SJCRH30 (cell line): ENCODE results near the gene MYLK. TPM values are rescaled to one million over a fixed set of nuclear protein-coding genes. Genes with fewer than 3 reads are reported as not detected.

Experiments used
- DNase-seq, 2 experiments: peaks; one replicate each; pipeline ENCODE4 v3.0.0-alpha.2; 2015 to 2020
- H3K27ac ChIP-seq: fragments of 250-450 bp; sonication (Bioruptor Pico); 2 replicates; pipeline ENCODE4 v1.5.1; 2020; ENCODE audit warnings: mild to moderate bottlenecking, moderate library complexity
- H3K27me3 ChIP-seq: fragments of 250-450 bp; sonication (Bioruptor Pico); 2 replicates; pipeline ENCODE4 v1.5.1; 2020; ENCODE audit warnings: mild to moderate bottlenecking, moderate library complexity
- H3K36me3 ChIP-seq: fragments of 250-450 bp; sonication (Bioruptor Pico); 2 replicates; pipeline ENCODE4 v1.5.1; 2020; ENCODE audit warnings: mild to moderate bottlenecking, moderate library complexity
- H3K4me1 ChIP-seq: fragments of 250-450 bp; sonication (Bioruptor Pico); 2 replicates; pipeline ENCODE4 v1.5.1; 2020; ENCODE audit warnings: mild to moderate bottlenecking, moderate library complexity
- H3K4me3 ChIP-seq: fragments of 250-450 bp; sonication (Bioruptor Pico); 2 replicates; pipeline ENCODE4 v1.5.1; 2020; ENCODE audit warnings: mild to moderate bottlenecking, moderate library complexity
- H3K9me3 ChIP-seq: fragments of 250-450 bp; sonication (Bioruptor Pico); replicated peaks from 2 replicates; pipeline ENCODE4 v1.5.1; 2020; ENCODE audit warnings: mild to moderate bottlenecking, moderate library complexity
- total RNA-seq: library from RNA; depleted of rRNA; stranded (reverse); fragments of >200 nt; shearing (Covaris generic); gene quantifications from 2 replicates; pipeline ENCODE4 v1.2.3, GENCODE V29; 2014

Gene MYLK
- total RNA-seq, 1 experiment from 2014 or later = 3.2 TPM

- DNase-seq = peak; percentile 64 to 74
- H3K9me3 ChIP-seq = no peaks in the 10 kb centered on the region
Measured at GRCh38 chr3:123773681-123774431, 110.3 kb downstream of the MYLK start.

GRCh38 chr3:123769356-123769743, 114.8 kb downstream of the MYLK start:
- no peak overlapping the region for H3K4me3 ChIP-seq
- no peak overlapping the region for H3K27ac ChIP-seq
- H3K27me3 ChIP-seq = no peaks in the 10 kb centered on the region; the same call in 1 of the 2 replicates
- H3K4me1 ChIP-seq = peaks cover 3% of the 10 kb centered on the region; the same call in 1 of the 2 replicates
- no peak for DNase-seq
- H3K36me3 ChIP-seq = no peaks in the 10 kb centered on the region
- no peaks in the 10 kb centered on the region for H3K9me3 ChIP-seq

More at GRCh38 chr3:123773681-123774431, 110.3 kb downstream of the MYLK start:
- no peak overlapping the region for H3K4me3 ChIP-seq
- no peak overlapping the region for H3K27ac ChIP-seq
- no peaks in the 10 kb centered on the region for H3K36me3 ChIP-seq
- H3K27me3 ChIP-seq = no peaks in the 10 kb centered on the region
- peaks cover 3% of the 10 kb centered on the region; the same call in 1 of the 2 replicates for H3K4me1 ChIP-seq

GRCh38 chr3:123768480-123769355, 115.4 kb downstream of the MYLK start:
- Histone ChIP-seq H3K4me3 (no peak overlapping the region), H3K27ac (no peak overlapping the region), H3K36me3 (no peaks in the 10 kb centered on the region)

GRCh38 chr3:123767564-123768292, 116.4 kb downstream of the MYLK start:
- Histone ChIP-seq H3K4me1 (no peaks in the 10 kb centered on the region; the same call in 1 of the 2 replicates), H3K4me3 (no peak overlapping the region), H3K36me3 (no peaks in the 10 kb centered on the region), H3K9me3 (no peaks in the 10 kb centered on the region), H3K27ac (no peak overlapping the region), H3K27me3 (no peaks in the 10 kb centered on the region; the same call in 1 of the 2 replicates)
- no peak for DNase-seq

More at GRCh38 chr3:123768480-123769355, 115.4 kb downstream of the MYLK start:
- Histone ChIP-seq H3K9me3 (no peaks in the 10 kb centered on the region), H3K4me1 (peaks cover 3% of the 10 kb centered on the region; the same call in 1 of the 2 replicates), H3K27me3 (no peaks in the 10 kb centered on the region; the same call in 1 of the 2 replicates)
- no peak for DNase-seq

GRCh38 chr3:123767009-123767372, 117.1 kb downstream of the MYLK start:
- Histone ChIP-seq H3K27ac (no peak overlapping the region), H3K4me3 (no peak overlapping the region), H3K9me3 (no peaks in the 10 kb centered on the region), H3K27me3 (no peaks in the 10 kb centered on the region; the same call in 1 of the 2 replicates), H3K36me3 (no peaks in the 10 kb centered on the region), H3K4me1 (no peaks in the 10 kb centered on the region)
- no peak for DNase-seq

GRCh38 chr3:123766193-123767008, 117.7 kb downstream of the MYLK start:
- Histone ChIP-seq H3K9me3 (no peaks in the 10 kb centered on the region), H3K27ac (no peak overlapping the region), H3K4me1 (no peaks in the 10 kb centered on the region), H3K4me3 (no peak overlapping the region), H3K36me3 (no peaks in the 10 kb centered on the region), H3K27me3 (no peaks in the 10 kb centered on the region; the same call in 1 of the 2 replicates)
- DNase-seq = no peak

- Histone ChIP-seq H3K9me3 (no peaks in the 10 kb centered on the region), H3K27ac (no peak overlapping the region), H3K36me3 (no peaks in the 10 kb centered on the region), H3K4me1 (no peaks in the 10 kb centered on the region), H3K4me3 (no peak overlapping the region), H3K27me3 (no peaks in the 10 kb centered on the region; the same call in 1 of the 2 replicates)
- no peak for DNase-seq
Measured at GRCh38 chr3:123765475-123766128, 118.5 kb downstream of the MYLK start.

GRCh38 chr3:123764647-123765046, 119.5 kb downstream of the MYLK start:
- Histone ChIP-seq H3K4me3 (no peak overlapping the region), H3K36me3 (no peaks in the 10 kb centered on the region), H3K27ac (no peak overlapping the region), H3K4me1 (no peaks in the 10 kb centered on the region), H3K9me3 (no peaks in the 10 kb centered on the region), H3K27me3 (no peaks in the 10 kb centered on the region; the same call in 1 of the 2 replicates)
- no peak for DNase-seq

- H3K4me3 ChIP-seq = no peak overlapping the region
- no peaks in the 10 kb centered on the region; the same call in 1 of the 2 replicates for H3K27me3 ChIP-seq
- H3K4me1 ChIP-seq = peaks cover 13% of the 10 kb centered on the region
- no peak overlapping the region for H3K27ac ChIP-seq
- no peaks in the 10 kb centered on the region for H3K36me3 ChIP-seq
- no peak for DNase-seq
- no peaks in the 10 kb centered on the region for H3K9me3 ChIP-seq
Measured at GRCh38 chr3:123762805-123763204, 121.3 kb downstream of the MYLK start.

GRCh38 chr3:123760817-123761216, 123.3 kb downstream of the MYLK start:
- H3K27me3 ChIP-seq = no peaks in the 10 kb centered on the region
- no peak for DNase-seq
- peaks cover 27% of the 10 kb centered on the region for H3K4me1 ChIP-seq
- H3K27ac ChIP-seq = no peak overlapping the region
- no peaks in the 10 kb centered on the region for H3K36me3 ChIP-seq
- no peaks in the 10 kb centered on the region for H3K9me3 ChIP-seq
- no peak overlapping the region for H3K4me3 ChIP-seq

- Histone ChIP-seq H3K4me3 (no peak overlapping the region), H3K27me3 (no peaks in the 10 kb centered on the region), H3K4me1 (peaks cover 27% of the 10 kb centered on the region), H3K27ac (no peak overlapping the region), H3K9me3 (no peaks in the 10 kb centered on the region), H3K36me3 (no peaks in the 10 kb centered on the region)
- DNase-seq = no peak
Measured at GRCh38 chr3:123759871-123760270, 124.3 kb downstream of the MYLK start.

GRCh38 chr3:123759311-123759710, 124.8 kb downstream of the MYLK start:
- Histone ChIP-seq H3K27ac (no peak overlapping the region), H3K27me3 (no peaks in the 10 kb centered on the region), H3K4me1 (peaks cover 29% of the 10 kb centered on the region), H3K36me3 (no peaks in the 10 kb centered on the region), H3K4me3 (no peak overlapping the region), H3K9me3 (no peaks in the 10 kb centered on the region)
- DNase-seq = peak in 1 of 2 experiments; percentile 27

GRCh38 chr3:123758081-123758564, 126.0 kb downstream of the MYLK start:
- Histone ChIP-seq H3K9me3 (no peaks in the 10 kb centered on the region), H3K27ac (peak overlapping the region; percentile 47; the same call in 1 of the 2 replicates), H3K36me3 (no peaks in the 10 kb centered on the region), H3K4me3 (no peak overlapping the region), H3K4me1 (peaks cover 29% of the 10 kb centered on the region), H3K27me3 (no peaks in the 10 kb centered on the region)
- peak; percentile 41 to 43 for DNase-seq
